H54 (cell line): ENCODE data around the gene PGBD1.

Source experiments
- DNase-seq: peaks from one replicate; pipeline ENCODE4 v3.0.0; 2011; ENCODE audit warnings: low spot score, mixed read lengths; ENCODE audit not compliant: insufficient read length
- FAIRE-seq: peaks from 3 replicates; lab custom pipeline; 2011; peaks lifted over from hg19 to GRCh38; lab: Jason Lieb, UNC
- POLR2A ChIP-seq: IDR thresholded peaks from 2 replicates; pipeline ENCODE4 v1.6.1; 2011; ENCODE audit warnings: low read depth, mild to moderate bottlenecking, low read length

The PGBD1 gene

DNA sequence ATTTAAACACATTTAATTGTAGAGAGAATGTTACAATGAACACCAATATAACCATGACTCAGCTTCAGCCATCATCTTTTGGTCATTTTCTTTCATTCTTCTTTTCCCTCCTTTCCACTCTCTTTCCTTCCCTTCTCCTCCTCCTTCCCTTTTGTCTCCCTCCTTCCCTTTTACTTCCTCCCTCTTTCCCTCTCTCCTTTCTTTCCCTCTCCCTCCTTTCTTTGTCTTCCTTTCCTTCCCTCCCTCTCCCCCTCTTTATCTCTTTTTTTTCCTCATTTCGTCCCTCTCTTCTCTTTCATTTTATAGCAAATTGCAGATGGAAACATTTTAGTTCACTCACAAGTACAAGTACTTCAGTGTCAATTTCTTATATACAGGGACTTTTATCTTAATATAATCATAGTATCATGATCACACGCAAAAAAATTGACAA lies 70.1 kb downstream of the PGBD1 start:
- FAIRE-seq, result no peak
- TF ChIP-seq POLR2A, result no peak
- DNase-seq, result no peak
